Astrocyte (in vitro differentiated cells and primary cell): ENCODE results near the gene PLS3. TPM values are rescaled to one million over a fixed set of nuclear protein-coding genes. Genes with fewer than 3 reads are reported as not detected.

ENCODE experiments used
- DNase-seq: peaks from one replicate; pipeline ENCODE4 v3.0.0-alpha.2; 2010; ENCODE audit warnings: low read depth
- FAIRE-seq: peaks from 2 replicates; lab custom pipeline; 2011; peaks lifted over from hg19 to GRCh38; lab: Jason Lieb, UNC
- H2AFZ ChIP-seq: 2 replicates; pipeline ENCODE4 v1.6.0; 2012; ENCODE audit warnings: low read depth, low read length, inconsistent platforms
- H3K27ac ChIP-seq: 2 replicates; pipeline ENCODE4 v1.5.1; 2011; ENCODE audit warnings: low read depth, low read length, inconsistent platforms
- H3K27me3 ChIP-seq: 2 replicates; pipeline ENCODE4 v1.6.0; 2011; ENCODE audit warnings: low read length, inconsistent platforms; ENCODE audit not compliant: insufficient read depth
- H3K36me3 ChIP-seq: 2 replicates; pipeline ENCODE4 v1.5.1; 2011; ENCODE audit warnings: low read length, inconsistent platforms; ENCODE audit not compliant: insufficient read depth
- H3K4me1 ChIP-seq: 2 replicates; pipeline ENCODE4 v1.5.1; 2011; ENCODE audit warnings: low read length, inconsistent platforms; ENCODE audit not compliant: insufficient read depth
- H3K4me2 ChIP-seq: 2 replicates; pipeline ENCODE4 v1.6.0; 2012; ENCODE audit warnings: low read length, inconsistent platforms
- H3K4me3 ChIP-seq: 2 replicates; pipeline ENCODE4 v1.5.1; 2011; ENCODE audit warnings: low read depth, mild to moderate bottlenecking, low read length, inconsistent platforms; ENCODE audit not compliant: insufficient read depth
- H3K79me2 ChIP-seq: 2 replicates; pipeline ENCODE4 v1.6.0; 2012; ENCODE audit warnings: mild to moderate bottlenecking, low read length, inconsistent platforms; ENCODE audit not compliant: insufficient read depth
- H3K9ac ChIP-seq: 2 replicates; pipeline ENCODE4 v1.6.0; 2012; ENCODE audit warnings: mild to moderate bottlenecking, low read length, inconsistent platforms
- H3K9me3 ChIP-seq: 2 replicates; pipeline ENCODE4 v1.5.1; 2012; ENCODE audit warnings: low read depth, mild to moderate bottlenecking, low read length, inconsistent platforms; ENCODE audit not compliant: insufficient read depth
- H4K20me1 ChIP-seq: 2 replicates; pipeline ENCODE4 v1.6.0; 2012; ENCODE audit warnings: low read length, inconsistent platforms; ENCODE audit not compliant: insufficient read depth
- H3K27ac Mint-ChIP-seq: one replicate; pipeline ENCODE4 v1.8.0; 2021; ENCODE audit warnings: mild to moderate bottlenecking, mixed read lengths; ENCODE audit not compliant: unreplicated experiment
- H3K27me3 Mint-ChIP-seq: one replicate; pipeline ENCODE4 v1.8.0; 2021; ENCODE audit warnings: low read depth, mixed read lengths; ENCODE audit not compliant: unreplicated experiment
- H3K36me3 Mint-ChIP-seq: one replicate; pipeline ENCODE4 v1.8.0; 2021; ENCODE audit warnings: low read depth, mixed read lengths; ENCODE audit not compliant: unreplicated experiment
- H3K4me1 Mint-ChIP-seq: one replicate; pipeline ENCODE4 v1.8.0; 2021; ENCODE audit warnings: low read depth, mixed read lengths; ENCODE audit not compliant: unreplicated experiment
- H3K4me3 Mint-ChIP-seq: one replicate; pipeline ENCODE4 v1.8.0; 2021; ENCODE audit warnings: mild to moderate bottlenecking, moderate library complexity, mixed read lengths; ENCODE audit not compliant: unreplicated experiment
- H3K9me3 Mint-ChIP-seq: one replicate; pipeline ENCODE4 v1.8.0; 2021; ENCODE audit warnings: mild to moderate bottlenecking, mixed read lengths; ENCODE audit not compliant: unreplicated experiment
- CTCF ChIP-seq: IDR thresholded peaks from 2 replicates; pipeline ENCODE4 v1.5.1; 2011; ENCODE audit warnings: low read depth, mild to moderate bottlenecking, inconsistent platforms, low read length, moderate library complexity; ENCODE audit not compliant: insufficient read depth
- EZH2 ChIP-seq: IDR thresholded peaks from 2 replicates; pipeline ENCODE4 v1.6.1; 2012; ENCODE audit warnings: mild to moderate bottlenecking, low read length, inconsistent platforms; ENCODE audit not compliant: insufficient read depth
- total RNA-seq: library from RNA; stranded (reverse); gene quantifications from 2 replicates; pipeline ENCODE4 v1.2.1, GENCODE V29; 2021

PLS3 gene
- total RNA-seq, 1 donor from 2014 or later = 313 TPM

GRCh38 chrX:115581759-115582615, 21.0 kb downstream of the PLS3 start:
- H3K9me3 ChIP-seq = no peaks in the 10 kb centered on the region
- H3K4me3 Mint-ChIP-seq = no peak overlapping the region
- H2AFZ ChIP-seq = no peak overlapping the region
- H3K27ac Mint-ChIP-seq = peak overlapping the region; percentile 95
- peaks cover 7% of the 10 kb centered on the region for H4K20me1 ChIP-seq
- FAIRE-seq = peak; percentile 93
- peaks cover 35% of the 10 kb centered on the region for H3K4me1 ChIP-seq
- TF ChIP-seq CTCF (no peak), EZH2 (no peak)
- no peaks in the 10 kb centered on the region for H3K9me3 Mint-ChIP-seq
- H3K4me1 Mint-ChIP-seq = peaks cover 26% of the 10 kb centered on the region
- peak overlapping the region; percentile 63 for H3K27ac ChIP-seq
- no peaks in the 10 kb centered on the region for H3K27me3 ChIP-seq
- H3K36me3 Mint-ChIP-seq = no peaks in the 10 kb centered on the region
- H3K4me2 ChIP-seq = peak overlapping the region; percentile 74
- no peaks in the 10 kb centered on the region for H3K27me3 Mint-ChIP-seq
- peaks cover 2% of the 10 kb centered on the region for H3K36me3 ChIP-seq
- peak; percentile 30 for DNase-seq
- H3K79me2 ChIP-seq = peaks cover 97% of the 10 kb centered on the region
- H3K4me3 ChIP-seq = no peak overlapping the region
- H3K9ac ChIP-seq = peak overlapping the region; percentile 14

- no peaks in the 10 kb centered on the region for H3K27me3 ChIP-seq
- FAIRE-seq = no peak
- no peaks in the 10 kb centered on the region for H3K36me3 Mint-ChIP-seq
- H3K9me3 ChIP-seq = no peaks in the 10 kb centered on the region
- H3K27ac ChIP-seq = peak overlapping the region; percentile 63
- H3K4me1 ChIP-seq = peaks cover 35% of the 10 kb centered on the region
- no peak overlapping the region for H3K4me3 ChIP-seq
- no peak for TF ChIP-seq EZH2
- no peak for TF ChIP-seq CTCF
- no peak for DNase-seq
- no peak overlapping the region for H2AFZ ChIP-seq
- no peaks in the 10 kb centered on the region for H3K36me3 ChIP-seq
- no peaks in the 10 kb centered on the region for H3K9me3 Mint-ChIP-seq
- no peaks in the 10 kb centered on the region for H3K27me3 Mint-ChIP-seq
- peak overlapping the region; percentile 64 for H3K9ac ChIP-seq
- H3K4me2 ChIP-seq = peak overlapping the region; percentile 74
- H3K27ac Mint-ChIP-seq = peak overlapping the region; percentile 95
- peaks cover 26% of the 10 kb centered on the region for H3K4me1 Mint-ChIP-seq
- peaks cover 95% of the 10 kb centered on the region for H3K79me2 ChIP-seq
- peaks cover 7% of the 10 kb centered on the region for H4K20me1 ChIP-seq
- H3K4me3 Mint-ChIP-seq = peak overlapping the region; percentile 35
Observed at GRCh38 chrX:115582616-115583495, 21.9 kb downstream of the PLS3 start.
